HG03103 (cell line): ENCODE data around the gene PLCB1.
A peak's percentile ranks its signal among the peaks of the same experiment; 100 is the strongest.
"Not testable (repeated sequence)": the region's sequence is repeated elsewhere in the genome, so short reads cannot be mapped to it uniquely, and the experiment has no call there.

Experiments
- ATAC-seq: cut with Tn5 transposase; IDR thresholded peaks from one replicate; pipeline ENCODE4 v1.9.1; 2021; ENCODE audit warnings: low read depth; ENCODE audit not compliant: unreplicated experiment

The PLCB1 gene

GRCh38 chr20:8131598-8132483 lies at the start of gene PLCB1:
Gene PLCB1, plus strand, starts transcription at chr20:8132266. Its CDS starts 386 bp downstream, at chr20:8132652.
- peak; percentile 69 for ATAC-seq

- no peak for ATAC-seq
Observed at GRCh38 chr20:8082989-8083388, 49.1 kb upstream of the PLCB1 start.

- no peak for ATAC-seq
Observed at GRCh38 chr20:8089668-8090067, 42.4 kb upstream of the PLCB1 start.

- no peak for ATAC-seq
Observed at GRCh38 chr20:8094415-8094818, 37.6 kb upstream of the PLCB1 start.

GRCh38 chr20:8094850-8095249 lies 37.2 kb upstream of the PLCB1 start:
- no peak for ATAC-seq

GRCh38 chr20:8095648-8096572 lies 36.2 kb upstream of the PLCB1 start:
- ATAC-seq: no peak

GRCh38 chr20:8097307-8097706 lies 34.8 kb upstream of the PLCB1 start:
- no peak for ATAC-seq

- ATAC-seq: no peak
Observed at GRCh38 chr20:8104252-8104651, 27.8 kb upstream of the PLCB1 start.

GRCh38 chr20:8114612-8115011 lies 17.5 kb upstream of the PLCB1 start:
- ATAC-seq: not testable (repeated sequence)

GRCh38 chr20:8115436-8115835 lies 16.6 kb upstream of the PLCB1 start:
- ATAC-seq: no peak

- ATAC-seq: no peak
Observed at GRCh38 chr20:8116067-8116811, 15.8 kb upstream of the PLCB1 start.

- no peak for ATAC-seq
Observed at GRCh38 chr20:8117636-8118035, 14.4 kb upstream of the PLCB1 start.

- ATAC-seq: no peak
Observed at GRCh38 chr20:8118039-8118438, 14.0 kb upstream of the PLCB1 start.

- ATAC-seq: no peak
Observed at GRCh38 chr20:8118760-8119159, 13.3 kb upstream of the PLCB1 start.

GRCh38 chr20:8121666-8122065 lies 10.4 kb upstream of the PLCB1 start:
- no peak for ATAC-seq

GRCh38 chr20:8124639-8125038 lies 7.4 kb upstream of the PLCB1 start:
- ATAC-seq: no peak

GRCh38 chr20:8126181-8126580 lies 5.9 kb upstream of the PLCB1 start:
- ATAC-seq: no peak

- no peak for ATAC-seq
Observed at GRCh38 chr20:8126841-8127378, 5.2 kb upstream of the PLCB1 start.

- peak; percentile 68 for ATAC-seq
Observed at GRCh38 chr20:8127553-8128255, 4.4 kb upstream of the PLCB1 start.
